ENCODE data around the gene WDR20.

Gene WDR20

GRCh38 chr14:102249981-102250380 is 110.3 kb downstream of the WDR20 start:
- Histone ChIP-seq H2AFZ (ENCODE audit: low read length) (no peak overlapping the region), H4K20me1 (ENCODE audit: insufficient read depth, low read length, poor library complexity, severe bottlenecking) (no peaks in the 10 kb centered on the region), H3K9ac (ENCODE audit: low read depth, low read length, poor library complexity, severe bottlenecking) (no peak overlapping the region), H3K9me2 (replicated peaks; ENCODE audit: low read depth, low read length) (no peaks in the 10 kb centered on the region), H3K4me3 (ENCODE audit: low read length, poor library complexity, severe bottlenecking) (no peak overlapping the region), H3K36me3 (ENCODE audit: insufficient read depth, low read length) (no peaks in the 10 kb centered on the region), H3K27me3 (ENCODE audit: insufficient read depth, low read length, poor library complexity, severe bottlenecking) (no peaks in the 10 kb centered on the region), H3K79me2 (ENCODE audit: insufficient read depth, low read length) (no peaks in the 10 kb centered on the region), H3K4me2 (ENCODE audit: low read depth, low read length, poor library complexity, severe bottlenecking) (no peak overlapping the region), H3K4me1 (ENCODE audit: insufficient read depth, low read length, poor library complexity, severe bottlenecking) (no peaks in the 10 kb centered on the region), H3K9me3 (ENCODE audit: insufficient read depth, low read depth, low read length) (no peaks in the 10 kb centered on the region), H3F3A (ENCODE audit: low read depth) (no peaks in the 10 kb centered on the region)
- TF ChIP-seq CTCF (conservative IDR thresholded peaks at IDR 0.05; ENCODE audit: low read length) (no peak), EZH2phosphoT487 (IDR thresholded peaks at IDR 0.05; ENCODE audit: borderline replicate concordance) (no peak)

GRCh38 chr14:102250636-102251035 is 110.9 kb downstream of the WDR20 start:
- no peak overlapping the region for H3K4me3 ChIP-seq (ENCODE audit: low read length, poor library complexity, severe bottlenecking)
- H3K79me2 ChIP-seq (ENCODE audit: insufficient read depth, low read length): no peaks in the 10 kb centered on the region
- H3F3A ChIP-seq (ENCODE audit: low read depth): no peaks in the 10 kb centered on the region
- H3K4me2 ChIP-seq (ENCODE audit: low read depth, low read length, poor library complexity, severe bottlenecking): no peak overlapping the region
- no peaks in the 10 kb centered on the region for H3K4me1 ChIP-seq (ENCODE audit: insufficient read depth, low read length, poor library complexity, severe bottlenecking)
- no peak overlapping the region for H2AFZ ChIP-seq (ENCODE audit: low read length)
- TF ChIP-seq EZH2phosphoT487 (IDR thresholded peaks at IDR 0.05; ENCODE audit: borderline replicate concordance) (no peak), CTCF (conservative IDR thresholded peaks at IDR 0.05; ENCODE audit: low read length) (no peak)
- H3K36me3 ChIP-seq (ENCODE audit: insufficient read depth, low read length): no peaks in the 10 kb centered on the region
- no peaks in the 10 kb centered on the region for H3K9me2 ChIP-seq (replicated peaks; ENCODE audit: low read depth, low read length)
- H3K27me3 ChIP-seq (ENCODE audit: insufficient read depth, low read length, poor library complexity, severe bottlenecking): no peaks in the 10 kb centered on the region
- no peak overlapping the region for H3K9ac ChIP-seq (ENCODE audit: low read depth, low read length, poor library complexity, severe bottlenecking)
- H4K20me1 ChIP-seq (ENCODE audit: insufficient read depth, low read length, poor library complexity, severe bottlenecking): no peaks in the 10 kb centered on the region
- H3K9me3 ChIP-seq (ENCODE audit: insufficient read depth, low read depth, low read length): no peaks in the 10 kb centered on the region

GRCh38 chr14:102251161-102251560 is 111.5 kb downstream of the WDR20 start:
- H3K36me3 ChIP-seq (ENCODE audit: insufficient read depth, low read length): no peaks in the 10 kb centered on the region
- no peak overlapping the region for H3K9ac ChIP-seq (ENCODE audit: low read depth, low read length, poor library complexity, severe bottlenecking)
- no peaks in the 10 kb centered on the region for H3K9me3 ChIP-seq (ENCODE audit: insufficient read depth, low read depth, low read length)
- H3F3A ChIP-seq (ENCODE audit: low read depth): no peaks in the 10 kb centered on the region
- H4K20me1 ChIP-seq (ENCODE audit: insufficient read depth, low read length, poor library complexity, severe bottlenecking): no peaks in the 10 kb centered on the region
- no peak overlapping the region for H3K4me2 ChIP-seq (ENCODE audit: low read depth, low read length, poor library complexity, severe bottlenecking)
- H3K4me3 ChIP-seq (ENCODE audit: low read length, poor library complexity, severe bottlenecking): no peak overlapping the region
- no peaks in the 10 kb centered on the region for H3K9me2 ChIP-seq (replicated peaks; ENCODE audit: low read depth, low read length)
- H3K27me3 ChIP-seq (ENCODE audit: insufficient read depth, low read length, poor library complexity, severe bottlenecking): no peaks in the 10 kb centered on the region
- TF ChIP-seq EZH2phosphoT487 (IDR thresholded peaks at IDR 0.05; ENCODE audit: borderline replicate concordance) (no peak), CTCF (conservative IDR thresholded peaks at IDR 0.05; ENCODE audit: low read length) (no peak)
- no peaks in the 10 kb centered on the region for H3K4me1 ChIP-seq (ENCODE audit: insufficient read depth, low read length, poor library complexity, severe bottlenecking)
- H2AFZ ChIP-seq (ENCODE audit: low read length): no peak overlapping the region
- H3K79me2 ChIP-seq (ENCODE audit: insufficient read depth, low read length): no peaks in the 10 kb centered on the region

Measured in Loucy (cell line).